Stimulated activated effector memory CD8-positive, alpha-beta T cell treated with anti-CD3 and anti-CD28 coated beads, Interleukin-12 subunit alpha, Interleukin-12 subunit beta, amount 100 ng/mL, for 72 hours (primary cell): Measurements from ENCODE around the gene LTBP2.

Source experiments
- ATAC-seq: fragments of 150-1000 bp; cut with Tn5 transposase; 2 replicates; pipeline ENCODE4 v1.10.0; 2021
- DNase-seq, 2 donors: peaks; one replicate each; pipeline ENCODE4 v3.0.0; 2021 to 2022; ENCODE audit warnings: low spot score in 2 of 2
- H3K27ac Mint-ChIP-seq: one replicate; pipeline ENCODE4 v1.8.0; 2022; ENCODE audit warnings: mild to moderate bottlenecking, mixed read lengths
- H3K36me3 Mint-ChIP-seq: one replicate; pipeline ENCODE4 v1.8.0; 2022; ENCODE audit warnings: mild to moderate bottlenecking, mixed read lengths
- H3K4me1 Mint-ChIP-seq: one replicate; pipeline ENCODE4 v1.8.0; 2022; ENCODE audit warnings: mixed read lengths
- H3K4me3 Mint-ChIP-seq: one replicate; pipeline ENCODE4 v1.8.0; 2022; ENCODE audit warnings: mild to moderate bottlenecking, mixed read lengths
- H3K9me3 Mint-ChIP-seq: one replicate; pipeline ENCODE4 v1.8.0; 2022; ENCODE audit warnings: mixed read lengths

The LTBP2 gene

DNA sequence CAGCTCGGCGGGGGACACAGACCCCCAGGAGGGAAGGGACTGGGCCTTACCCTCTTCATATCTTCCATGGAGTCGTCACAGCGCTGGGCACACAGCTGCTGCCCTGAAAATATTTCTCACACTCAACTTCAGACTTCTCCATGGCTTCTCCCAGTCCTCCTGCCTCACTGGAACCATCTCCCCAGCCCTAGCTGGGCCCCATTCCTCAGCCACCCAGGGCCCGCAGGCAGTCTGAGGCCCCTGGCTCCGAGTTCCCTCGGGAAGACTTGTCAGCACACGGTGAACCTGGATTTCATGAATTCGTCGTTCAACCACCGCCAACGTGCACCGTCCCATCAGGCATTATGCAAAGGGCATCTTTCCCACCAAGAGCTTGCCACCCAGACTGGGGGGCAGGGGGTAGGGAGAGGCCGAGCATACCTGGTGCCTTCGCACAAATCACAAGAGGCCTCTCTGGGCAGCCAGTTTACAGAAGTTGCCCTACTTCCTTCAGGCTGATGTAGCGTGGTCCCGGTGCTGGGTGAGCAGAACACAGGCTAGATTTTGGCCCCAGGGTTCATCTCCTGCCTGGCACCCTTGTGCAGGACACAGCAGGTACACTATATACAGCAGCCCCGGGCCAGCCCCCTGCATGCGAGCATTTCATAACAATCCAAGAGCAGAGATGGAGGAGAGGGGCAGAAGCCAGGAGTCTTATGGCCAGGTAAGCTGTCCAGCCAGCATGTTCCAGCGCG, 44.2 kb downstream of the LTBP2 start:
- ATAC-seq (no peak), DNase-seq (no peak)
- no peak overlapping the region for H3K4me3 Mint-ChIP-seq
- no peak overlapping the region for H3K27ac Mint-ChIP-seq
- H3K36me3 Mint-ChIP-seq = peaks cover 6% of the 10 kb centered on the region
- peaks cover 16% of the 10 kb centered on the region for H3K4me1 Mint-ChIP-seq
- H3K9me3 Mint-ChIP-seq = no peaks in the 10 kb centered on the region

GRCh38 chr14:74567219-74567618, 44.8 kb downstream of the LTBP2 start:
- Mint-ChIP-seq H3K4me1 (peaks cover 10% of the 10 kb centered on the region), H3K36me3 (peaks cover 5% of the 10 kb centered on the region), H3K4me3 (no peak overlapping the region), H3K27ac (no peak overlapping the region), H3K9me3 (no peaks in the 10 kb centered on the region)
- ATAC-seq = no peak
- no peak for DNase-seq

GRCh38 chr14:74566174-74567141, 45.6 kb downstream of the LTBP2 start:
- no peak for DNase-seq
- Mint-ChIP-seq H3K4me3 (no peak overlapping the region), H3K4me1 (peaks cover 3% of the 10 kb centered on the region), H3K27ac (no peak overlapping the region), H3K9me3 (no peaks in the 10 kb centered on the region), H3K36me3 (no peaks in the 10 kb centered on the region)
- ATAC-seq = no peak

- H3K4me3 Mint-ChIP-seq = no peak overlapping the region
- no peaks in the 10 kb centered on the region for H3K36me3 Mint-ChIP-seq
- H3K27ac Mint-ChIP-seq = no peak overlapping the region
- DNase-seq = no peak
- no peaks in the 10 kb centered on the region for H3K9me3 Mint-ChIP-seq
- ATAC-seq = no peak
- H3K4me1 Mint-ChIP-seq = no peaks in the 10 kb centered on the region
Observed at GRCh38 chr14:74563586-74564159, 48.4 kb downstream of the LTBP2 start.

DNA sequence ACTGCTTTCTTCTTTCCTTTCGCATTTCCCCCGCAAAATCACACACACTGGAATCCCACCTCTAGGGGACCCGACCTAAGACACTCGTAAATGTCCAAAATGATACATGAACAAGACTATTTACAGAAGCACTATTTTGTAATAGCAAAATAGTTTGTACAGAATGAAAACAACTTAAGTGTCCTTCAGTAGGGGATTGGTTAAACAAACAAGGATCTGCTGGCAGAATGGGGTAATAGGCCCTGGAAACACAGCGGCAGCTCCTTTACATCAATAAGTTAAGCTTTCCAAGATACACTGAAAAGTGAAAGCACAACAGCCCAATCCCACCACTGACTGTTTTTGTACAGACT, 48.8 kb downstream of the LTBP2 start:
- Mint-ChIP-seq H3K36me3 (no peaks in the 10 kb centered on the region), H3K9me3 (no peaks in the 10 kb centered on the region), H3K4me1 (no peaks in the 10 kb centered on the region), H3K27ac (no peak overlapping the region), H3K4me3 (no peak overlapping the region)
- DNase-seq (no peak), ATAC-seq (no peak)

- no peak for DNase-seq
- H3K4me3 Mint-ChIP-seq = no peak overlapping the region
- no peak for ATAC-seq
- H3K4me1 Mint-ChIP-seq = no peaks in the 10 kb centered on the region
- no peak overlapping the region for H3K27ac Mint-ChIP-seq
- H3K9me3 Mint-ChIP-seq = no peaks in the 10 kb centered on the region
- no peaks in the 10 kb centered on the region for H3K36me3 Mint-ChIP-seq
Observed at GRCh38 chr14:74562515-74563232, 49.4 kb downstream of the LTBP2 start.

- DNase-seq = no peak
- no peaks in the 10 kb centered on the region for H3K36me3 Mint-ChIP-seq
- H3K27ac Mint-ChIP-seq = no peak overlapping the region
- H3K9me3 Mint-ChIP-seq = no peaks in the 10 kb centered on the region
- no peak for ATAC-seq
- no peak overlapping the region for H3K4me3 Mint-ChIP-seq
- H3K4me1 Mint-ChIP-seq = no peaks in the 10 kb centered on the region
Observed at GRCh38 chr14:74558655-74559054, 53.4 kb downstream of the LTBP2 start.

DNA sequence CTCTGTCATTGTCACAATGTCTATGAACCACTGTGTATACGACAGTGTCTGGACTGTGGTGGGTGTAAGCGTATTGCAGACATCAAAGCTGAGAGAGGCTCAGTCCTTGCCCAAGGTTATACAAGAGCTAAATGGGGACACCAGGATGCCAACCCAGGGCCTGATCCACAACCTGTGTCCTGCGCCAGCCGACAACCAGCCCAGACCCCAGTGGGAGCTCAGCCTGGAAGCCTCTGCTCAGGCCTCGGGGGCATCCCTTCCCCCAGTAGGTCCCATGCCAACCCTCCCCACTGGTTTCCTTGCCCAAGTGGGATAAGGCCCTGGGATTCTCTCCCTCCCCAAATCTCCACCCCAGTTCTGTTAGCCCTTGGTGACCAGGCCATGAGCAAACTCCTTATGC, 54.3 kb downstream of the LTBP2 start:
- Mint-ChIP-seq H3K36me3 (no peaks in the 10 kb centered on the region), H3K4me1 (no peaks in the 10 kb centered on the region), H3K4me3 (no peak overlapping the region), H3K27ac (no peak overlapping the region), H3K9me3 (no peaks in the 10 kb centered on the region)
- DNase-seq (no peak), ATAC-seq (no peak)

DNA sequence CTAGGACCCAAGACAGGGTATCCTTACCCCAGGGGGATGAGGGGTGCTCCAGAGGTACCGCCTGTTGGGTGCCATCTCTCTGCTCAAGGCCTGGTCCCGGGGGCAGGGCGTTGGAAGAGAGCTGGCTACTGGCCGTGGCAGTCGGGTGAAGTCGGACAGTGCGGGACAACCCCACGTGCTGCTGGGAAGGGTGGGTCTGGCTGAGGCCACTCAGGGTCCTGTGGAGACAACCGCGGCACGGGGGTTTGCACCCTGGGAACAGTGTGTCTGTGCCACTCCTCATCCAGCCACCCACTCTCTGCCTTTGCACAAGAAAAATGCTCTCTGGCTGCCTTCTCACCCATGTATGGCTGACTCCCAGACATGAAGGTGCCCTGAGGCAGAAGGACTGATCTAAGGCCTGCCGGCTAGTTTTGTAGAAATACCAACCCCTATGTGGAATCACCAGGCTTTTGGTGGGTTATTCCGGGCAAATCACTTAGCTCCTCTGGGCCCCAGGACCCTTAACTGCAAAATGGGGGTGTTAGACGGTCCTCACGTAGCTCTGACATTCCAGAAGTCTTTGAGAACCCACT, 56.5 kb downstream of the LTBP2 start:
- DNase-seq (no peak), ATAC-seq (peak; percentile 32)
- Mint-ChIP-seq H3K4me1 (no peaks in the 10 kb centered on the region), H3K36me3 (no peaks in the 10 kb centered on the region), H3K9me3 (no peaks in the 10 kb centered on the region), H3K4me3 (no peak overlapping the region), H3K27ac (no peak overlapping the region)

- DNase-seq (no peak), ATAC-seq (no peak)
- Mint-ChIP-seq H3K4me3 (no peak overlapping the region), H3K9me3 (no peaks in the 10 kb centered on the region), H3K4me1 (no peaks in the 10 kb centered on the region), H3K36me3 (no peaks in the 10 kb centered on the region), H3K27ac (no peak overlapping the region)
Observed at GRCh38 chr14:74554742-74555362, 57.2 kb downstream of the LTBP2 start.

DNA sequence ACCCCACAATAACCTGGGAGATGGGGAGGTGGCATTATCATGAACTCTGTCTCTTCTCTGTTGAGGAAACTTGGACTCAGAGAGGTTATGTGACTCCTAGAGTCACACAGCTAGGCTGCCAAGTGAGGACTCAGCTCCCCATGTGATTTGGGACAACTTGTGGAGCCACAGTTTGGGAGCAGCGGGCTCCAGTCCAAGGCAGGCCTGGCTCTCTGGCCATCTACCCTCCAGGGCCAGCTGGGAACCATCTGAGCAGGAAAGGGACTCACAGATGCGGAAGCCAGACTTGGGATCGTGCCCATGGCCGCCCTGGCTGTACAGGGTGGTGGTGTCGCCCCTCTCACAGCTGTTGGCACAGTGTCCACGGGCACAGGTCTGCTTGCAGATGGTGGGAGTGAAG, 59.4 kb downstream of the LTBP2 start:
- Mint-ChIP-seq H3K4me3 (no peak overlapping the region), H3K36me3 (no peaks in the 10 kb centered on the region), H3K27ac (no peak overlapping the region), H3K9me3 (no peaks in the 10 kb centered on the region), H3K4me1 (no peaks in the 10 kb centered on the region)
- DNase-seq (no peak), ATAC-seq (no peak)

GRCh38 chr14:74551431-74552371, 60.3 kb downstream of the LTBP2 start:
- ATAC-seq (no peak), DNase-seq (no peak)
- Mint-ChIP-seq H3K4me1 (no peaks in the 10 kb centered on the region), H3K4me3 (no peak overlapping the region), H3K9me3 (no peaks in the 10 kb centered on the region), H3K36me3 (no peaks in the 10 kb centered on the region), H3K27ac (no peak overlapping the region)

- DNase-seq (no peak), ATAC-seq (no peak)
Observed at GRCh38 chr14:74551001-74551400, 61.0 kb downstream of the LTBP2 start.

GRCh38 chr14:74550071-74550470, 62.0 kb downstream of the LTBP2 start:
- DNase-seq = no peak

More at GRCh38 chr14:74551001-74551400, 61.0 kb downstream of the LTBP2 start:
- Mint-ChIP-seq H3K9me3 (no peaks in the 10 kb centered on the region), H3K27ac (no peak overlapping the region), H3K4me3 (no peak overlapping the region), H3K36me3 (no peaks in the 10 kb centered on the region), H3K4me1 (no peaks in the 10 kb centered on the region)

More at GRCh38 chr14:74550071-74550470, 62.0 kb downstream of the LTBP2 start:
- H3K36me3 Mint-ChIP-seq = no peaks in the 10 kb centered on the region
- no peak overlapping the region for H3K4me3 Mint-ChIP-seq
- ATAC-seq = no peak
- H3K27ac Mint-ChIP-seq = no peak overlapping the region
- no peaks in the 10 kb centered on the region for H3K4me1 Mint-ChIP-seq
- H3K9me3 Mint-ChIP-seq = no peaks in the 10 kb centered on the region
